OCI-LY1 (cell line): ENCODE results near the gene XYLT1.

Experiments used
- H2AFZ ChIP-seq: fragments of 200-600 bp; sonication (generic), shearing (Covaris generic); 2 replicates; pipeline ENCODE4 v1.6.0; 2014; ENCODE audit warnings: antibody characterized with exemption, mild to moderate bottlenecking, low read length
- H3F3A ChIP-seq: fragments of 200-600 bp; sonication (generic), shearing (Covaris generic); 2 replicates; pipeline ENCODE4 v1.6.0; 2014; ENCODE audit warnings: mild to moderate bottlenecking, antibody characterized with exemption, low read length, moderate library complexity; ENCODE audit not compliant: insufficient read depth
- H3K27ac ChIP-seq: fragments of 200-600 bp; sonication (generic); 2 replicates; pipeline ENCODE4 v1.5.1; 2014; ENCODE audit warnings: low read length, mixed run types, mild to moderate bottlenecking, low read depth; ENCODE audit not compliant: poor library complexity, severe bottlenecking
- H3K27me3 ChIP-seq: fragments of 200-600 bp; sonication (generic); 2 replicates; pipeline ENCODE4 v1.6.0; 2014; ENCODE audit warnings: antibody characterized with exemption, mild to moderate bottlenecking, low read length, moderate library complexity; ENCODE audit not compliant: insufficient read depth
- H3K36me3 ChIP-seq: fragments of 200-600 bp; sonication (generic); 2 replicates; pipeline ENCODE4 v1.6.1; 2014; ENCODE audit warnings: mild to moderate bottlenecking, antibody characterized with exemption, low read length, moderate library complexity, mixed read lengths; ENCODE audit not compliant: insufficient read depth
- H3K4me1 ChIP-seq: fragments of 200-600 bp; sonication (generic); 2 replicates; pipeline ENCODE4 v1.5.1; 2014; ENCODE audit warnings: mild to moderate bottlenecking, low read length, moderate library complexity; ENCODE audit not compliant: insufficient read depth, severe bottlenecking
- H3K4me2 ChIP-seq: fragments of 200-600 bp; sonication (generic), shearing (Covaris generic); 2 replicates; pipeline ENCODE4 v1.6.1; 2014; ENCODE audit warnings: low read length
- H3K4me3 ChIP-seq: fragments of 200-600 bp; sonication (generic); 2 replicates; pipeline ENCODE4 v1.5.1; 2014; ENCODE audit warnings: low read length, low read depth, mild to moderate bottlenecking, mixed read lengths; ENCODE audit not compliant: poor library complexity, severe bottlenecking
- H3K79me2 ChIP-seq: fragments of 200-600 bp; shearing (Covaris generic); 2 replicates; pipeline ENCODE4 v1.6.1; 2016; ENCODE audit warnings: mixed run types, low read length, mixed read lengths; ENCODE audit not compliant: insufficient read depth
- H3K9ac ChIP-seq: fragments of 200-600 bp; sonication (generic), shearing (Covaris generic); 2 replicates; pipeline ENCODE4 v1.6.1; 2014; ENCODE audit warnings: mild to moderate bottlenecking, low read length, mixed read lengths
- H3K9me2 ChIP-seq: fragments of 200-600 bp; sonication (generic), shearing (Covaris generic); 2 replicates; pipeline ENCODE4 v1.6.1; 2014; ENCODE audit warnings: low read depth, mild to moderate bottlenecking, low read length, mixed read lengths
- H3K9me3 ChIP-seq: fragments of 200-600 bp; shearing (Covaris generic); 2 replicates; pipeline ENCODE4 v1.6.1; 2014; ENCODE audit warnings: low read length, mixed read lengths
- H4K20me1 ChIP-seq: fragments of 200-600 bp; sonication (generic), shearing (Covaris generic); 2 replicates; pipeline ENCODE4 v1.6.0; 2016; ENCODE audit warnings: mild to moderate bottlenecking, low read length; ENCODE audit not compliant: insufficient read depth
- EZH2 ChIP-seq: fragments of 200-600 bp; sonication (generic), shearing (Covaris generic); IDR thresholded peaks from 2 replicates; pipeline ENCODE4 v1.8.0; 2017; ENCODE audit warnings: borderline replicate concordance, mixed run types, mild to moderate bottlenecking, antibody characterized with exemption, low read length, moderate library complexity, mixed read lengths
- TF ChIP-seq, protein P1 (sequence below): fragments of 200-600 bp; sonication (generic), shearing (Covaris generic); IDR thresholded peaks from 2 replicates; pipeline ENCODE4 v1.5.1; 2017; ENCODE audit warnings: mild to moderate bottlenecking, antibody characterized with exemption, low read length, moderate library complexity, mixed read lengths

The XYLT1 gene

GRCh38 chr16:17098685-17099084 lies 372.1 kb downstream of the XYLT1 start:
- H3K4me3 ChIP-seq, result no peak overlapping the region
- H3K4me1 ChIP-seq, result no peaks in the 10 kb centered on the region
- no peaks in the 10 kb centered on the region for H3K36me3 ChIP-seq
- no peak for TF ChIP-seq EZH2
- TF ChIP-seq, protein P1, sequence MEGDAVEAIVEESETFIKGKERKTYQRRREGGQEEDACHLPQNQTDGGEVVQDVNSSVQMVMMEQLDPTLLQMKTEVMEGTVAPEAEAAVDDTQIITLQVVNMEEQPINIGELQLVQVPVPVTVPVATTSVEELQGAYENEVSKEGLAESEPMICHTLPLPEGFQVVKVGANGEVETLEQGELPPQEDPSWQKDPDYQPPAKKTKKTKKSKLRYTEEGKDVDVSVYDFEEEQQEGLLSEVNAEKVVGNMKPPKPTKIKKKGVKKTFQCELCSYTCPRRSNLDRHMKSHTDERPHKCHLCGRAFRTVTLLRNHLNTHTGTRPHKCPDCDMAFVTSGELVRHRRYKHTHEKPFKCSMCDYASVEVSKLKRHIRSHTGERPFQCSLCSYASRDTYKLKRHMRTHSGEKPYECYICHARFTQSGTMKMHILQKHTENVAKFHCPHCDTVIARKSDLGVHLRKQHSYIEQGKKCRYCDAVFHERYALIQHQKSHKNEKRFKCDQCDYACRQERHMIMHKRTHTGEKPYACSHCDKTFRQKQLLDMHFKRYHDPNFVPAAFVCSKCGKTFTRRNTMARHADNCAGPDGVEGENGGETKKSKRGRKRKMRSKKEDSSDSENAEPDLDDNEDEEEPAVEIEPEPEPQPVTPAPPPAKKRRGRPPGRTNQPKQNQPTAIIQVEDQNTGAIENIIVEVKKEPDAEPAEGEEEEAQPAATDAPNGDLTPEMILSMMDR, result no peak
- no peaks in the 10 kb centered on the region for H3K27me3 ChIP-seq
- no peak overlapping the region for H3K4me2 ChIP-seq
- H3K79me2 ChIP-seq, result no peaks in the 10 kb centered on the region
- no peaks in the 10 kb centered on the region for H3K9me2 ChIP-seq
- no peaks in the 10 kb centered on the region for H3F3A ChIP-seq
- no peak overlapping the region for H3K9ac ChIP-seq
- H2AFZ ChIP-seq, result no peak overlapping the region
- no peaks in the 10 kb centered on the region for H3K9me3 ChIP-seq
- H4K20me1 ChIP-seq, result no peaks in the 10 kb centered on the region
- H3K27ac ChIP-seq, result no peak overlapping the region

DNA sequence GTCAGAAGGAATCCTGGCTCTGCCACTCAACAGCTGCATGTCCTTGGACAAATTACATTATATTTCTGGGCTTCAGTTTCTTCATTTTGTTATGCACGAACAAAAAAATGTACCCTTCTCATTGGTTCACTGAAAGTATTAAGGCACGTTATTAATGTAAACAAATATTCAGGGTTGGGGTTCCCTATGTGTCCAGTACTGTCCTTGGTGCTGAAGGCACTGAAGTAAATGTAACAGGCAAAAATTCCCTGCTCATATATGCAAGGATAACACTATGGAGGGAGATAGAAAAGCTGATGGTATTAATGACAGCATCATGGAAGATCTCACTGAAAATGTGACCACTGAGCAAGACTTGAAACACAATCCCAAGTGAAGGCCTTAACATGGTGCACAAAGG lies 386.6 kb downstream of the XYLT1 start:
- Histone ChIP-seq H3K27ac (no peak overlapping the region), H3K9me3 (no peaks in the 10 kb centered on the region), H3K79me2 (no peaks in the 10 kb centered on the region), H3K27me3 (no peaks in the 10 kb centered on the region), H3K4me1 (no peaks in the 10 kb centered on the region), H3K9me2 (no peaks in the 10 kb centered on the region), H2AFZ (no peak overlapping the region), H3F3A (no peaks in the 10 kb centered on the region), H3K4me3 (no peak overlapping the region), H4K20me1 (no peaks in the 10 kb centered on the region), H3K4me2 (no peak overlapping the region), H3K36me3 (no peaks in the 10 kb centered on the region), H3K9ac (no peak overlapping the region)
- TF ChIP-seq EZH2, result no peak
- TF ChIP-seq, protein P1, result no peak

- no peak overlapping the region for H3K4me2 ChIP-seq
These were observed 387.1 kb downstream of the XYLT1 start for GRCh38 chr16:17083628-17084027.

More at GRCh38 chr16:17083628-17084027, 387.1 kb downstream of the XYLT1 start:
- Histone ChIP-seq H3K9me2 (no peaks in the 10 kb centered on the region), H3K27ac (no peak overlapping the region), H2AFZ (no peak overlapping the region), H3K27me3 (no peaks in the 10 kb centered on the region), H3K36me3 (no peaks in the 10 kb centered on the region), H3K9me3 (no peaks in the 10 kb centered on the region), H3F3A (no peaks in the 10 kb centered on the region), H4K20me1 (no peaks in the 10 kb centered on the region), H3K4me3 (no peak overlapping the region), H3K79me2 (no peaks in the 10 kb centered on the region), H3K4me1 (no peaks in the 10 kb centered on the region), H3K9ac (no peak overlapping the region)
- TF ChIP-seq, protein P1, result no peak
- TF ChIP-seq EZH2, result no peak
